PFSK-1 (cell line): ENCODE measurements around the gene FAM20A.

Source experiments
- FOXP2 ChIP-seq: optimal IDR thresholded peaks from 2 replicates; pipeline ENCODE3; 2011; ENCODE audit warnings: borderline replicate concordance, control low read depth, inconsistent platforms; ENCODE audit not compliant: insufficient read depth; ENCODE audit errors: extremely low read length, extremely low read depth
- POLR2AphosphoS5 ChIP-seq: IDR thresholded peaks from 2 replicates; pipeline ENCODE4 v1.6.1; 2012; ENCODE audit warnings: low read depth, mild to moderate bottlenecking, control low read depth, low read length, moderate library complexity
- SIN3A ChIP-seq: IDR thresholded peaks from 2 replicates; pipeline ENCODE4 v1.6.1; 2012; ENCODE audit warnings: mild to moderate bottlenecking, low read length, moderate library complexity, borderline replicate concordance; ENCODE audit not compliant: insufficient read depth
- TAF1 ChIP-seq: IDR thresholded peaks from 2 replicates; pipeline ENCODE4 v1.6.1; 2012; ENCODE audit warnings: low read length, control low read depth, borderline replicate concordance; ENCODE audit not compliant: insufficient read depth
- TF ChIP-seq, protein P1 (sequence below), 2 experiments: IDR thresholded peaks; 2 replicates each; pipeline versions ENCODE4 v1.6.1 to v1.8.0; 2011 to 2012; ENCODE audit warnings: low read depth in 2 of 2, low read length in 2 of 2, control low read depth in 1 of 2, inconsistent platforms in 1 of 2, mild to moderate bottlenecking in 1 of 2, moderate library complexity in 1 of 2; ENCODE audit not compliant: insufficient read depth in 1 of 2

FAM20A gene

GRCh38 chr17:68512247-68512959 lies 88.8 kb downstream of the FAM20A start, which contains the start of gene PRKAR1A:
TSS of gene PRKAR1A (plus strand) at chr17:68512430. CDS start at chr17:68515400, 2,970 bp downstream.
- peak; percentile 90 for TF ChIP-seq POLR2AphosphoS5
- TF ChIP-seq FOXP2 = peak; percentile 74
- 0 out of 2 replicates have a peak, but pooled peaks have one; percentile 48 for TF ChIP-seq TAF1
- peak; percentile 1; the same call in 1 of the 2 replicates for TF ChIP-seq SIN3A
- TF ChIP-seq, protein P1, sequence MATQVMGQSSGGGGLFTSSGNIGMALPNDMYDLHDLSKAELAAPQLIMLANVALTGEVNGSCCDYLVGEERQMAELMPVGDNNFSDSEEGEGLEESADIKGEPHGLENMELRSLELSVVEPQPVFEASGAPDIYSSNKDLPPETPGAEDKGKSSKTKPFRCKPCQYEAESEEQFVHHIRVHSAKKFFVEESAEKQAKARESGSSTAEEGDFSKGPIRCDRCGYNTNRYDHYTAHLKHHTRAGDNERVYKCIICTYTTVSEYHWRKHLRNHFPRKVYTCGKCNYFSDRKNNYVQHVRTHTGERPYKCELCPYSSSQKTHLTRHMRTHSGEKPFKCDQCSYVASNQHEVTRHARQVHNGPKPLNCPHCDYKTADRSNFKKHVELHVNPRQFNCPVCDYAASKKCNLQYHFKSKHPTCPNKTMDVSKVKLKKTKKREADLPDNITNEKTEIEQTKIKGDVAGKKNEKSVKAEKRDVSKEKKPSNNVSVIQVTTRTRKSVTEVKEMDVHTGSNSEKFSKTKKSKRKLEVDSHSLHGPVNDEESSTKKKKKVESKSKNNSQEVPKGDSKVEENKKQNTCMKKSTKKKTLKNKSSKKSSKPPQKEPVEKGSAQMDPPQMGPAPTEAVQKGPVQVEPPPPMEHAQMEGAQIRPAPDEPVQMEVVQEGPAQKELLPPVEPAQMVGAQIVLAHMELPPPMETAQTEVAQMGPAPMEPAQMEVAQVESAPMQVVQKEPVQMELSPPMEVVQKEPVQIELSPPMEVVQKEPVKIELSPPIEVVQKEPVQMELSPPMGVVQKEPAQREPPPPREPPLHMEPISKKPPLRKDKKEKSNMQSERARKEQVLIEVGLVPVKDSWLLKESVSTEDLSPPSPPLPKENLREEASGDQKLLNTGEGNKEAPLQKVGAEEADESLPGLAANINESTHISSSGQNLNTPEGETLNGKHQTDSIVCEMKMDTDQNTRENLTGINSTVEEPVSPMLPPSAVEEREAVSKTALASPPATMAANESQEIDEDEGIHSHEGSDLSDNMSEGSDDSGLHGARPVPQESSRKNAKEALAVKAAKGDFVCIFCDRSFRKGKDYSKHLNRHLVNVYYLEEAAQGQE (IDR thresholded peaks at IDR 0.05; ENCODE audit: insufficient read depth in 1 of 2, low read depth in 2 of 2, low read length in 2 of 2) = 0 out of 4 replicates have a peak, but pooled peaks of 1 of the 2 experiments have one; percentile 30

DNA sequence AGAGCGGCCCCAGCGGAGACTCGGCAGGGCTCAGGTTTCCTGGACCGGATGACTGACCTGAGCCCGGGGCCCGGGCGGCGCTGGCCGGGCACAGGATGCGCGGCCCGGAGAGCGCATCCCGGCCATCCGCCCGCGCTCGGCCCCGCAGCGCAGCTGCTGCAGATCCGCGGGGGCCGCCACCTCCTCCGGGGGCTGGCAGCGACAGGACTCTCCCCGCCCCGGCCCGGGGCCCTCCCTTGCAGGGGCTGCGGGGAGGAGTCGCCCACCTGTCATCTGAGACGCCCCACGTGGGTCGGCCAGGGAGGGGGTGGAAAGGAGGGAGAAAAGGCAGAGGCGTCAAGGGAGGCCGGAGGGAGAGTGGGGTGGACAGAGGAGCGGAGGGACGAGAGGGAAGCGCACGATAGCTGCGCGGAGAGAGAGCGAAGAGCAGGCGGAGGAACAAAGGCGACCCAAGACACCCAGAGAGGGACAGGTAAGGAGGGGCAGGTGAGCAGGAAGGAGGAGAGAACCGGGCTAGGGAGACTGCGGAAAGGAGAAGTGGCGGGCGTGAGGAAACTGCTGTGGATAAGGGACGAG lies 89.4 kb downstream of the FAM20A start:
- TF ChIP-seq, protein P1 (IDR thresholded peaks at IDR 0.05; ENCODE audit: insufficient read depth in 1 of 2, low read depth in 2 of 2, low read length in 2 of 2) = 0 out of 4 replicates have a peak, but pooled peaks of 1 of the 2 experiments have one; percentile 9
- TF ChIP-seq POLR2AphosphoS5 (no peak), FOXP2 (peak; percentile 20), SIN3A (no peak; the same call in 1 of the 2 replicates), TAF1 (peak; percentile 65; the same call in 1 of the 2 replicates)

GRCh38 chr17:68511254-68511670 lies 89.9 kb downstream of the FAM20A start:
- no peak for TF ChIP-seq SIN3A
- TF ChIP-seq POLR2AphosphoS5 = no peak

GRCh38 chr17:68509141-68510057 lies 91.8 kb downstream of the FAM20A start:
- TF ChIP-seq, protein P1 (IDR thresholded peaks at IDR 0.05; ENCODE audit: insufficient read depth in 1 of 2, low read depth in 2 of 2, low read length in 2 of 2) = no peak
- TF ChIP-seq SIN3A (no peak), FOXP2 (peak; percentile 64)

GRCh38 chr17:68507576-68507975 lies 93.6 kb downstream of the FAM20A start:
- TF ChIP-seq FOXP2 = no peak
- TF ChIP-seq POLR2AphosphoS5 = no peak
- TF ChIP-seq, protein P1 (IDR thresholded peaks at IDR 0.05; ENCODE audit: insufficient read depth in 1 of 2, low read depth in 2 of 2, low read length in 2 of 2) = no peak
- no peak for TF ChIP-seq TAF1
- TF ChIP-seq SIN3A = no peak
